Measurements from ENCODE around the gene SNX3.

DNA sequence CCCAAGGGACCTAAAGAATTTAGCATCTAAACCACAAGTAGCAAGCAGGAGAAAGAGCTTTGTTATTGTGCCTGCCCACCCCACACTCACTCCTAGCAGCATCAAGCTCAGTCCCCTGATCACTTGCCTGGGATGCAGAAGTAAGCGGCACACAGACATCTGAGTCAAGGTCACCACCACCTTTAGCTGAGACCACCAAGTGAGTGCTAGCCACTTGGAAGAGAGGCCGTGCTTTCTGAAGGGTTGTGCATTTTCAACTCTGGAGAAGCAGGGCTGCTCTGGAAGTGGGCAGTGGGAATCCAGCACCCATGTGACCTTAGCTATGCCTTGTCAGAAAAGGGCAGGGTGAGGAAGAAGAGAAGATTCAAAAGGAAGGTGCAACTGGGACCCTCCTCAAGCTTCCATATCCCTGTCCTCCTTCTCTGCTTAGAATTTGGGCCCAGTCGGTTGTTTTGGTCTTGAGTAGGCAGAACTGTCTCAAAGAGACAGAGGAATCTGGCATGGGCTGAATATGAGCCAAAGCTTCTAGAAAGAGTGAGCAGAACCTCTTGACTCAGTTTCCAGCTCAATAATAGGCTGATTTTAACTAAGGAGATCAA lies 88.8 kb downstream of the SNX3 start:
- TF ChIP-seq, protein P1, sequence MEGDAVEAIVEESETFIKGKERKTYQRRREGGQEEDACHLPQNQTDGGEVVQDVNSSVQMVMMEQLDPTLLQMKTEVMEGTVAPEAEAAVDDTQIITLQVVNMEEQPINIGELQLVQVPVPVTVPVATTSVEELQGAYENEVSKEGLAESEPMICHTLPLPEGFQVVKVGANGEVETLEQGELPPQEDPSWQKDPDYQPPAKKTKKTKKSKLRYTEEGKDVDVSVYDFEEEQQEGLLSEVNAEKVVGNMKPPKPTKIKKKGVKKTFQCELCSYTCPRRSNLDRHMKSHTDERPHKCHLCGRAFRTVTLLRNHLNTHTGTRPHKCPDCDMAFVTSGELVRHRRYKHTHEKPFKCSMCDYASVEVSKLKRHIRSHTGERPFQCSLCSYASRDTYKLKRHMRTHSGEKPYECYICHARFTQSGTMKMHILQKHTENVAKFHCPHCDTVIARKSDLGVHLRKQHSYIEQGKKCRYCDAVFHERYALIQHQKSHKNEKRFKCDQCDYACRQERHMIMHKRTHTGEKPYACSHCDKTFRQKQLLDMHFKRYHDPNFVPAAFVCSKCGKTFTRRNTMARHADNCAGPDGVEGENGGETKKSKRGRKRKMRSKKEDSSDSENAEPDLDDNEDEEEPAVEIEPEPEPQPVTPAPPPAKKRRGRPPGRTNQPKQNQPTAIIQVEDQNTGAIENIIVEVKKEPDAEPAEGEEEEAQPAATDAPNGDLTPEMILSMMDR (IDR thresholded peaks at IDR 0.05; ENCODE audit: borderline replicate concordance, extremely low read depth, low read length, poor library complexity, severe bottlenecking), result no peak
- no peak for TF ChIP-seq EZH2 (IDR thresholded peaks at IDR 0.05; ENCODE audit: borderline replicate concordance, low read depth, low read length, severe bottlenecking)

All from DND-41 (cell line).